HG03378 (cell line): ENCODE measurements around the gene MAP3K5.

Source experiments
- ATAC-seq: cut with Tn5 transposase; IDR thresholded peaks from one replicate; pipeline ENCODE4 v1.9.1; 2021; ENCODE audit warnings: mild to moderate bottlenecking, moderate library complexity; ENCODE audit not compliant: unreplicated experiment

The MAP3K5 gene

GRCh38 chr6:136654086-136654485 is 138.2 kb downstream of the MAP3K5 start:
- no peak for ATAC-seq

GRCh38 chr6:136652656-136653055 is 139.6 kb downstream of the MAP3K5 start:
- ATAC-seq: no peak

GRCh38 chr6:136651982-136652381 is 140.3 kb downstream of the MAP3K5 start:
- no peak for ATAC-seq

GRCh38 chr6:136647363-136647852 is 144.9 kb downstream of the MAP3K5 start:
- ATAC-seq: peak; percentile 79

- no peak for ATAC-seq
Observed at GRCh38 chr6:136646377-136646776, 145.9 kb downstream of the MAP3K5 start.

- ATAC-seq: peak; percentile 15
Observed at GRCh38 chr6:136644597-136644952, 147.7 kb downstream of the MAP3K5 start.

GRCh38 chr6:136643850-136644596 is 148.3 kb downstream of the MAP3K5 start:
- ATAC-seq: peak; percentile 39

GRCh38 chr6:136641873-136642465 is 150.3 kb downstream of the MAP3K5 start:
- no peak for ATAC-seq

- ATAC-seq: no peak
Observed at GRCh38 chr6:136641166-136641565, 151.1 kb downstream of the MAP3K5 start.

- no peak for ATAC-seq
Observed at GRCh38 chr6:136640132-136640915, 152.0 kb downstream of the MAP3K5 start.

GRCh38 chr6:136639702-136640101 is 152.6 kb downstream of the MAP3K5 start:
- ATAC-seq: no peak

- no peak for ATAC-seq
Observed at GRCh38 chr6:136635615-136636014, 156.7 kb downstream of the MAP3K5 start.

- no peak for ATAC-seq
Observed at GRCh38 chr6:136633355-136633754, 158.9 kb downstream of the MAP3K5 start.

- ATAC-seq: no peak
Observed at GRCh38 chr6:136628996-136629395, 163.3 kb downstream of the MAP3K5 start.

GRCh38 chr6:136627191-136627590 is 165.1 kb downstream of the MAP3K5 start:
- ATAC-seq: no peak

GRCh38 chr6:136625293-136625692 is 167.0 kb downstream of the MAP3K5 start:
- no peak for ATAC-seq

GRCh38 chr6:136624347-136624746 is 167.9 kb downstream of the MAP3K5 start:
- no peak for ATAC-seq

GRCh38 chr6:136618086-136618485 is 174.2 kb downstream of the MAP3K5 start:
- no peak for ATAC-seq

- no peak for ATAC-seq
Observed at GRCh38 chr6:136616527-136616926, 175.8 kb downstream of the MAP3K5 start.

- ATAC-seq: no peak
Observed at GRCh38 chr6:136614994-136615393, 177.3 kb downstream of the MAP3K5 start.

GRCh38 chr6:136614350-136614749 is 177.9 kb downstream of the MAP3K5 start:
- ATAC-seq: no peak

GRCh38 chr6:136613477-136613876 is 178.8 kb downstream of the MAP3K5 start:
- no peak for ATAC-seq
